HG02642 (cell line): ENCODE measurements around the gene DPPA3.
"Not testable (repeated sequence)": the region's sequence is repeated elsewhere in the genome, so short reads cannot be mapped to it uniquely, and the experiment has no call there.

Source experiments
- ATAC-seq: cut with Tn5 transposase; IDR thresholded peaks from one replicate; pipeline ENCODE4 v1.9.1; 2021; ENCODE audit warnings: mild to moderate bottlenecking; ENCODE audit not compliant: unreplicated experiment, poor library complexity

The DPPA3 gene

DNA sequence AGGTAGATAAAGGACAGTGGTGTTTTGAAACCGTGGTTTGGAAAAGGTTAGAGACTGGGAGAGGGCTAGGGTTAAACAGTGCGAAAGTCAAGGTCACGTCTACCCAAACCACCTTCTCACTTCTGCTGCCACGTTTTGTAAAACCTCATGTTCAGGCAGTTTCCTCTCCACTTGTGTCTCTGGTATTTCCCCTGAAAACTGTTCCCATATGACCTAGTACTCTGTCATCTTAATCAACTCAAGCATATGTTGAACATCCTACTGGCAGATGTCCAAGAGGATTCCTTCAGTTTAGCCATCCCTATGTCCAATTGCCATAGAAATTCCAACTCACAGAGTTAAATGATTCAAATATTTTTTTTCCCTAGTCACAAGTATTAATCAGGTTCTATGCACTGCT, 18.5 kb downstream of the DPPA3 start:
- ATAC-seq = no peak

DNA sequence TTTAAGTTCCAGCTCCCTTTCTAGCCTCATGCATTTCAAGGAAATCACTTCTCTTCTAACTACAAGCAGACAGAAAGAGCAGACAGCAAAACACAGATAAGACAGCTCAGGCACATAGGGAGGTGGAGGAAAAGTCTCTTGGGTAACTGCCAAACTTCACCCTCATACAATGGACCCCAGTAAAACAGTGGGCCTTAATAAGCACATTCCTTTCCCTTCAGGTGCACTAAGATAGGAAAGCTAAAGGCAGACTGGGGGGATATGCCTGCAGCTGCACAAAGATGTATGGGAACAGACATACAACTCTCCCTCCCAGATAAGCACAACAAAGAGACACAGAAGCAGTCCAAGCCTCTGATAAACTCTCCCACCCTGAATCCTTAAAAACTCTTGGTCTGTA, 19.8 kb downstream of the DPPA3 start:
- not testable (repeated sequence) for ATAC-seq

DNA sequence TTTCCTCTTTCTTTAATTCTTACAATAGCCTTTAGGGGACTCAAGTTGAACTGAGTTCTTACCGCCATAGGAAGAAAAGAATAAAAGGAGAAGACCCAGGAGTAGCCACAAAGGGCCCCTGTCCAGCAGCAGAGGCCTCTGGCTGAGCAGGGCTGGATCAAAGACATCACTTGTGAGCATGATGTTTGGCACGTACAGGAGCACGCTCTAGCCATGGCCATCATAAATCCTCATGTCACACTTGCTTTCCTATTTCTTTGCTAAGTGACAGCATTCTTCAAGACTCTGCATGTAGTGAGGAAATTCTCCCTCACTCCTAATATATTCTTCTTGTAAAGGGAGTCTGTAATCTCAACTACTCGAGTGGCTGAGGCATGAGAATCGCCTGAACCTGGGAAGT, 20.3 kb downstream of the DPPA3 start:
- no peak for ATAC-seq

DNA sequence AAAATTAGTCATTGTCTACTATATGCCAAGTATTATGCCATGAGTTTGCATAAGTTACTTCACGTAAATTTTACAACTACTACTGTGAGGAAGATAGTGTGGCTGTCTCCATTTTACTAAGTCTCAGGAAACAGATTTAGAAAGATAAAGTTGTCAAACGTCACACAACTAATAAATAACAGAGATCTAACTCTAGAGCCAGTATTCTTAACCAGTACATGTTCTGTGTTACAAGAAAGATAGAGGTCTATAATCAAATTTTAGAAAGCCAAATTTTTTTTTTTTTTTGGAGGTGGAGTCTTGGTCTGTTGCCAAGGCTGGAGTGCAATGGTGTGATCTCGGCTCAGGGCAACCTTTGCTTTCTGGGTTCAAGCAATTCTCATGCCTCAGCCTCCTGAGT, 21.8 kb downstream of the DPPA3 start:
- ATAC-seq = no peak

DNA sequence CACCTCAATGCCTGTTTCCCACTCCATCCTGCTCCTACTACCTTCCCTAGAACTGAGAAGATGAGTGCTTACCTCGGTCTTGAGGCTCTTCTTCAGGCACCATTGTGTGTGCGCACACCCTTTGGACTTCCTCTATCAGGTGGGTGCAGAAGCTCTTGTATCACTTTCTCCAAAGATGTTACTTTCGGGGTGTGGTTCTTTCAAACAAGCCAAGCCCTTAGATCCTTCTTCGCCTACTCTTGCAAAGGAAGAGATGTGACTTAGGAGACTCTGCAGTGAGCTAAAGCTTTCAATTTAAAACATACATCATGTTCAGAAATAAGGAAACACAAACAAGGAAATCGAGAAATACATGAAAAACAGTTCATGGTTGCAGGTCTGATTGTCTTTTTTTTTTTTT, 36.0 kb downstream of the DPPA3 start, which contains the start of gene CLEC4C:
Gene CLEC4C (minus strand): TSS at position 130 of the 400 bp plus-strand sequence. CDS start 27 bp downstream, at position 103.
- no peak for ATAC-seq

DNA sequence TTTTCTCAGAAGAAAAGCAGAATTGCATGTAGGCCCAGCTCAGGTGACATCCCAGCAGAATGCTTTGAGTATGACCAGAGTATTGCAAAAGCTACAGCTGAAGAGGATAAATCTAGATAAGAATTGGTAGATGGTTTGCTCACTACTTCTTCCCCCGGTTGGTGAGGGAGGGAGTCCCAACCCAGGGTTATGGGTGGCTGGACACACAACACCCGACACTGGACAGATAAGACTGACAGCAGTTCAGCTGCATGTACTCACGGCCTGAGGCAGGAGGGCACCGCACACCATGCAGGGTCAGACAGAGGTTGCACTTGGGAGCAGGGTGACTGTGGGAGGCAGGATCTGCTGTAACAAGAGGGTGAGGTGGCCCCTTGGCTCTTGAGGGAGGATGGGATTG, 37.6 kb downstream of the DPPA3 start:
- ATAC-seq = no peak

DNA sequence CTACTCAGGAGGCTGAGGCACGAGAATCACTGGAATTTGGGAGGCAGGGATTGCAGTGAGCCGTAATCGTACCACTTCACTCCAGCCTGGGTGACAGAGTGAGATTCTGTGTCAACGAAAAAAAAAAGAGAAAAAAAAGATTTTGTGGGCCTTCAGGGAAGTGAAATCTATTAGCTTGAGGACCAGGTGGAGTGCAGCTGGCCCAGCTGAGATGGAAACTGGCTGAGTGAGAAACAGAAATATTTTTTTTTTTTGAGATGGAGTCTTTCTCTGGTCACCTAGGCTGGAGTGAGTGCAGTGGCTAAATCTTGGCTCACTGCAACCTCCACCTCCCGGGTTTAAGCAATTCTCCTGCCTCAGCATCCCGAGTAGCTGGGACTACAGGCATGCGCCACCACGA, 38.2 kb downstream of the DPPA3 start:
- no peak for ATAC-seq

DNA sequence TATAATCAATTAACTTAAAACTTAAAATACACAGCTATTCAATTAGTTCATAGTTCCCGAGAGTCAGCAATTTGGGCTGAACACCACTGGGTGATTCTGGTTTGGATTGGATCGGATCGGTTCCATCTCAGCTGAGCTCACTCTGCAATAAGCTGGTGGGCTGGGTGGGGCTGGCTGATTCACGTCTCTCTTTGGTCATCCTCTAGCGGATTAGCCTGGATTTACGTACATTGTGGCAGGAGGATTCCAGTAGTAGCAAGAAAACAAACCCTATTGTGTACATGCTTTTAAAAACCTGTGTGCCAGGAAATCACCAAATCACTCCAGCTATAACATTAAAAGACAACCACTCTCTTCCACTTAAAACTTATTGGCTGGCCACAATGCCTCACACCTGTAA, 39.1 kb downstream of the DPPA3 start:
- ATAC-seq = no peak

DNA sequence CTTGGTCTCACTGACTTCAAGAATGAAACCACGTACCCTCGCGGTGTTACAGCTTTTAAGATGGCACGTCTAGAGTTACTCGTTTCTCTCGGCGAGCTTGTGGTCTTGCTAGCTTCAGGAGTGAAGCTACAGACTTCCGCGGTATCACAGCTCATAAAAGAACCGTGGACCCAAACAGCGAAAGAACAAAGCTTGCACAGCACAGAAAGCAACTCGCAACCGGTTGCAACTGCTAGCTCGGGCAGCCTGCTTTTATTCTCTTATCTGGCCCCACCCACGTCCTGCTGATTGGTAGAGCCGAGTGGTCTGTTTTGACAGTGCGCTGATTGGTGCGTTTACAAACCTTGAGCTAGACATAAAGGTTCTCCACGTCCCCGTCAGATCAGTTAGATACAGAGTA, 40.2 kb downstream of the DPPA3 start:
- no peak for ATAC-seq

DNA sequence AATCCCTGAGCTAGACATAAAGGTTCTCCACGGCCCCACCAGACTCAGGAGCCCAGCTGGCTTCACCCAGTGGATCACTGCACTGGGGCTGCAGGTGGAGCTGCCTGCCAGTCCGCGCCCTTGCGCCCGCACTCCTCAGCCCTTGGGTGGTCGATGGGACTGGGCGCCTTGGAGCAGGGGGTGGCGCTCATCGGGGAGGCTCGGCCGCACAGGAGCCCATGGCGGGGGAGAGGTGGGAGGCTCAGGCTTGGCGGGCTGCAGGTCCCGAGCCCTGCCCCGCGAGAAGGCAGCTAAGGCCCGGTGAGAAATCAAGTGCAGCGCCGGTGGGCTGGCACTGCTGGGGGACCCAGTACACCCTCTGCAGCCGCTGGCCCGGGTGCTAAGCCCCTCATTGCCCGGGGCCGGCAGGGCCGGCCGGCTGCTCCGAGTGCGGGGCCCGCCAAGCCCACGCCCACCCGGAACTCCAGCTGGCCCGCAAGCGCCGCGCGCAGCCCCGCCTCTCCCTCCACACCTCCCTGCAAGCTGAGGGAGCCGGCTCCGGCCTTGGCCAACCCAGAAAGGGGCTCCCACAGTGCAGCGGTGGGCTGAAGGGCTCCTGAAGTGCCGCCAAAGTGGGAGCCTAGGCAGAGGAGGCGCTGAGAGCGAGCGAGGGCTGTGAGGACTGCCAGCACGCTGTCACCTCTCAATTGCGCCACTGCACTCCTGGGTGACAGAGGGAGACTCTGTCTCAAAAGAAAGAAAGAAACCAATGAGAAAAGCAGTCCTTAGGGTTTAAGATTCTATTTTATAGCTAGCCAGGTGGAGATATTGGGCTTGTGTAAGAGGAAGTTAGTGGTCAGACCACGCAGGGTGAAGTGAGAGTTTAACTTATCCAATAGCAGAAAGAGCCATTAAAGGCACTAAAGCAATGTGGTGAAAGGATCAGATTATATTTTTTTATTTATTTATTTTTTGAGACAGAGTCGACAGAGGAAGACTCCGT, 41.0 kb downstream of the DPPA3 start:
- not testable (repeated sequence) for ATAC-seq

DNA sequence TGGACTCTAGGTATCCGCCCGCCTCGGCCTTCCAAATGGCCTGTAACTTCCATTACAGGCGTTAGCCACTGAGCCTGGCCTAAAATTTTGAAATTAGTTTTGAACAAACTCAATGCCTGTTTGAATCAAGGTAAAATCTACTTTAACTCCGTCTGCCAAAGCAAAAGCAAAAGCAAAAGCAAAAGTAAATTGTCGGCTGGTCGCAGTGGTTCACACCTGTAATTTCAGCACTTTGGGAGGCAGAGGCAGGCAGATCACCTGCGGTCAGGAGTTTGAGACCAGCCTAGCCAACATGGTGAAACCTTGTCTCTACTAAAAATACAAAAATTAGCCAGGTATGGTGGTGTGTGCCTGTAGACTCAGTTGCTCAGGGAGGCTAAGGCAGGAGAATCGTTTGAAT, 44.4 kb downstream of the DPPA3 start:
- not testable (repeated sequence) for ATAC-seq

DNA sequence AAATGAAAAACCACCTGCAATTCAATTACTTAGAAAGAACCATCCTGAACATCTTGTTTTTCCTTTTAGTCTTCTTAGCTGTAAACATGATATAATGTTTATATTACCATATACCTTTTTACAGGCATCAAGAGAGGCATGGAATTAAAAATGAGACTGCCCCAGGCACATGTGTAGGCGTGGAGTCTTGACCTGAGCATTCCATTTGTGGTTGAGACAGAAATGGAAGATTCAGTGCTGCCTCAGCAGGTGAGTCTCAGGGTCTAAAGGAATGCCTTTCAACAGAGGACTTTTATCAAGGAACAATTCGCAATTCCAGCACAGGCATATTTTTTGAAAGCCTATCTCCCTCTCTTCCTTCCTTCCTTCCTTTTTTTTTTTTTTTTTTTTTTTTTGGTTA, 45.8 kb downstream of the DPPA3 start:
- no peak for ATAC-seq

DNA sequence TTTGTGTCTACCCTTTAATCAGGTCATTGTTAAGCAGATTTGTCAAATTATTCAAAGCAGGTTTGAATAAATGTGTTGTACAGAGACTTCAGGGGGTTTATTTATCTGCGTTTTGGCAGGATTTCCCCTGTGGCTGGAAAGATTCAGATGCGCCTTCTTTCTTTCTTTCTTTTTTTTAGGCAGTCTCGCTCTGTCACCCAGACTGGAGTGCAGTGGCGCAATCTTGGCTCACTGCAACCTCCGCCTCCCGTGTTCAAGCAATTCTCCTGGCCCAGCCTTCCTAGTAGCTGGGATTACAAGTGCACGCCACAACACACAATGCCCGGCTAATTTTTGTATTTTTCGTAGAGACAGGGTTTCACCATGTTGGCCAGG, 47.5 kb downstream of the DPPA3 start:
- ATAC-seq = no peak
